ENCODE data around the gene PLA2G6. TPM values are rescaled to one million over a fixed set of nuclear protein-coding genes. Genes with fewer than 3 reads are reported as not detected.
"Not testable (repeated sequence)": the region's sequence is repeated elsewhere in the genome, so short reads cannot be mapped to it uniquely, and the experiment has no call there.

Gene PLA2G6
- total RNA-seq, 1 experiment from 2014 or later = 6.0 TPM

DNA sequence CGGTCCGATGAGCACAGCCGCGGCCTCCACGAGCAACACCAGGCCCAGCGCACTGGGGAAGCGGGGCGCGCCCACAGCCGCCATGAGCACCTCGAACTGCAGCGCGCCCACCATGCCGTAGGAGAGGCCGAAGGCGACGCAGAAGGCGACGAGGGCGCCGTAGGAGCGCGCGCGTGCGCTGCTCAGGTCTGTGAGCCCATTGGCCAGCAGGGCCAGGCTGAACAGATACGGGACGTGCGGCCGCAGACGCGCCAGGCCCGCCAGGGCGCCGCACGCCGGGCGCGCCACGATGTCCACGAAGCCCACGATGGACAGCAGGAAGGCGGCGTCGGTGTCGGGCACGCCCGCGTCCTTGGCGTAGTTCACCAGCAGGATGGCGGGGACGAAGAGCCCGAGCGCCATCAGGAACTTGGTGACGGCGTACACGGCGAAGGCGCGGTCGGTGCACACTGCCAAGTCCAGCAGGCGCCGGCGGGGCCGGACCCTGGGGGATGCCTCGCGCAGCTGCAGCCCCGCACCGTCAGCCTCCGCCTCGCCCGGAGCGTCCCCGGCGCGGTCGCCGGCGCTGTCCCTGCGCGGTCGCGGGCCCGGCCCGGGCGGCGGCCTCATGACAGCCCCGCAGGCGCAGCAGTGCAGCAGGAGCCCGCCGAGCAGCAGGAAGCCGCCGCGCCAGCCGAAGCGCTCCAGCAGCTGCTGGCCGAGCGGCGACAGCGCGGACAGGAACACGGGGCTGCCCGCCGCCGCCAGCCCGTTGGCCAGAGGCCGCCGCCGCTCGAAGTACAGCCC is 100.6 kb downstream of the PLA2G6 start:
- H3K9ac ChIP-seq (ENCODE audit: low read length) = no peak overlapping the region
- H4K20me1 ChIP-seq (ENCODE audit: low read length) = no peaks in the 10 kb centered on the region
- no TSS peak for BruUV-seq (replicated peaks)
- H3K4me2 ChIP-seq (ENCODE audit: low read length) = peak overlapping the region; percentile 59
- H3K9me2 ChIP-seq (replicated peaks; ENCODE audit: low read length) = no peaks in the 10 kb centered on the region
- CTCF ChIA-PET = no interaction called here
- H3K4me3 ChIP-seq (ENCODE audit: low read length) = no peak overlapping the region
- H3K4me1 ChIP-seq (ENCODE audit: insufficient read depth, low read length) = no peaks in the 10 kb centered on the region
- H3F3A ChIP-seq (ENCODE audit: low read length, unreplicated experiment) = no peaks in the 10 kb centered on the region
- intact Hi-C loops (cut with micrococcal nuclease) = no loop called here
- H2AFZ ChIP-seq (ENCODE audit: low read length) = no peak overlapping the region
- H3K79me2 ChIP-seq (ENCODE audit: low read length) = no peaks in the 10 kb centered on the region
- DNase-seq (peak; percentile 35), ATAC-seq (peak; percentile 63)
- H3K27me3 ChIP-seq (ENCODE audit: low read length) = no peaks in the 10 kb centered on the region
- H3K27ac ChIP-seq (ENCODE audit: low read length) = no peak overlapping the region
- H3K9me3 ChIP-seq (ENCODE audit: low read length) = no peaks in the 10 kb centered on the region
- TF ChIP-seq EZH2 (IDR thresholded peaks at IDR 0.05; ENCODE audit: low read length, unreplicated experiment) = no peak
- TF ChIP-seq, protein P1, sequence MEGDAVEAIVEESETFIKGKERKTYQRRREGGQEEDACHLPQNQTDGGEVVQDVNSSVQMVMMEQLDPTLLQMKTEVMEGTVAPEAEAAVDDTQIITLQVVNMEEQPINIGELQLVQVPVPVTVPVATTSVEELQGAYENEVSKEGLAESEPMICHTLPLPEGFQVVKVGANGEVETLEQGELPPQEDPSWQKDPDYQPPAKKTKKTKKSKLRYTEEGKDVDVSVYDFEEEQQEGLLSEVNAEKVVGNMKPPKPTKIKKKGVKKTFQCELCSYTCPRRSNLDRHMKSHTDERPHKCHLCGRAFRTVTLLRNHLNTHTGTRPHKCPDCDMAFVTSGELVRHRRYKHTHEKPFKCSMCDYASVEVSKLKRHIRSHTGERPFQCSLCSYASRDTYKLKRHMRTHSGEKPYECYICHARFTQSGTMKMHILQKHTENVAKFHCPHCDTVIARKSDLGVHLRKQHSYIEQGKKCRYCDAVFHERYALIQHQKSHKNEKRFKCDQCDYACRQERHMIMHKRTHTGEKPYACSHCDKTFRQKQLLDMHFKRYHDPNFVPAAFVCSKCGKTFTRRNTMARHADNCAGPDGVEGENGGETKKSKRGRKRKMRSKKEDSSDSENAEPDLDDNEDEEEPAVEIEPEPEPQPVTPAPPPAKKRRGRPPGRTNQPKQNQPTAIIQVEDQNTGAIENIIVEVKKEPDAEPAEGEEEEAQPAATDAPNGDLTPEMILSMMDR (conservative IDR thresholded peaks at IDR 0.05; ENCODE audit: low read depth, low read length) = no peak
- TF ChIP-seq EZH2phosphoT487 (IDR thresholded peaks at IDR 0.05; ENCODE audit: borderline replicate concordance, low read length) = no peak
- POLR2A ChIA-PET (ENCODE audit: unreplicated experiment) = no interaction called here
- no peaks in the 10 kb centered on the region for H3K36me3 ChIP-seq (ENCODE audit: low read depth, low read length)

DNA sequence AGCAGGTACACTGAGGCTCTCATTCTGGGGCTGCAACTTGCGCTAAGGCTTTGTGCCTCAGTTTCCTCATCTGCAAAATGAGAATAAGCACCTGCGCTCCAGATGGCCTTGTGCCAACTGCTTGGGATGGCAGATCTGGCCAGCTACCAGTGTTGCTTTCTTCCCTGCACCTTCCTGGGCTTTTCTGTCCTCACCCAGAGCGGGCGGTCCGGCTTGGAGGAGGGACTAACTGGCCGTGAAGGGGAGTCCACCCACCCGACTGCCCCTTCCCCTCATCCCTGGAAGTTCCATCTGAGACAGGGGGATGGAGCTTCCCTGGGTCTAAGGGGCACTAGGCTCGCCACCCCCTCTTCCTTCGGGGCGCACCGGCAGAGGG is 101.2 kb downstream of the PLA2G6 start:
- ATAC-seq (no peak), DNase-seq (no peak)
- BruUV-seq (replicated peaks) = no TSS peak
- Histone ChIP-seq H3K79me2 (ENCODE audit: low read length) (no peaks in the 10 kb centered on the region), H3K9me3 (ENCODE audit: low read length) (no peaks in the 10 kb centered on the region), H3K27me3 (ENCODE audit: low read length) (no peaks in the 10 kb centered on the region), H2AFZ (ENCODE audit: low read length) (no peak overlapping the region), H3K4me2 (ENCODE audit: low read length) (no peak overlapping the region), H3K9me2 (replicated peaks; ENCODE audit: low read length) (no peaks in the 10 kb centered on the region), H3K36me3 (ENCODE audit: low read depth, low read length) (no peaks in the 10 kb centered on the region), H3K4me1 (ENCODE audit: insufficient read depth, low read length) (no peaks in the 10 kb centered on the region), H3K4me3 (ENCODE audit: low read length) (no peak overlapping the region), H3F3A (ENCODE audit: low read length, unreplicated experiment) (no peaks in the 10 kb centered on the region), H3K9ac (ENCODE audit: low read length) (no peak overlapping the region), H4K20me1 (ENCODE audit: low read length) (no peaks in the 10 kb centered on the region), H3K27ac (ENCODE audit: low read length) (no peak overlapping the region)
- no peak for TF ChIP-seq EZH2phosphoT487 (IDR thresholded peaks at IDR 0.05; ENCODE audit: borderline replicate concordance, low read length)
- no peak for TF ChIP-seq EZH2 (IDR thresholded peaks at IDR 0.05; ENCODE audit: low read length, unreplicated experiment)
- TF ChIP-seq, protein P1 (conservative IDR thresholded peaks at IDR 0.05; ENCODE audit: low read depth, low read length) = no peak
- intact Hi-C loops (cut with micrococcal nuclease) = no loop called here
- POLR2A ChIA-PET (ENCODE audit: unreplicated experiment) = no interaction called here
- CTCF ChIA-PET = no interaction called here

DNA sequence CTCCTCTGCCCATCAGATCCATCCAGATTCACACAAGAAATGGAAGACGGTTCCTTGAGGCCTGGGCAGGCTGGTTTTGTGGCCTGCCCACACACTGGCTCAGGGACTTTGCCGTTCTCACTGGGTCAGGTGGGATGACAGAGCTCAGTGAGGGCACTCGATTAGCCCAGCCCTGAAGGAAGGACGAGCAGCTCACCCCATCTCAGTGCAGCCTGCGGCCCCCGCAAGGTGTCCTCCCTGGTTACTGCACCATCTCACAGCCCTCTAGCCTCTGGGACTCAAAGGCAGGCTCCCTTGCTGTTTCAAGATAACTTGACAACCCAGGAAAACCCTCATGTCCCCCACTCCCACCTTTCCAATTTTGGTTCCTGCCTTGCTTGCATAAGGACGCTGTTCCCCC is 101.8 kb downstream of the PLA2G6 start:
- Histone ChIP-seq H3F3A (ENCODE audit: low read length, unreplicated experiment) (no peaks in the 10 kb centered on the region), H3K9me2 (replicated peaks; ENCODE audit: low read length) (no peaks in the 10 kb centered on the region), H3K27me3 (ENCODE audit: low read length) (no peaks in the 10 kb centered on the region), H4K20me1 (ENCODE audit: low read length) (no peaks in the 10 kb centered on the region), H3K4me1 (ENCODE audit: insufficient read depth, low read length) (no peaks in the 10 kb centered on the region), H3K9me3 (ENCODE audit: low read length) (no peaks in the 10 kb centered on the region), H3K4me2 (ENCODE audit: low read length) (no peak overlapping the region), H3K27ac (ENCODE audit: low read length) (no peak overlapping the region), H3K4me3 (ENCODE audit: low read length) (no peak overlapping the region), H3K79me2 (ENCODE audit: low read length) (no peaks in the 10 kb centered on the region), H3K36me3 (ENCODE audit: low read depth, low read length) (no peaks in the 10 kb centered on the region), H3K9ac (ENCODE audit: low read length) (no peak overlapping the region), H2AFZ (ENCODE audit: low read length) (no peak overlapping the region)
- POLR2A ChIA-PET (ENCODE audit: unreplicated experiment) = no interaction called here
- intact Hi-C loops (cut with micrococcal nuclease) = no loop called here
- TF ChIP-seq, protein P1 (conservative IDR thresholded peaks at IDR 0.05; ENCODE audit: low read depth, low read length) = no peak
- TF ChIP-seq EZH2 (IDR thresholded peaks at IDR 0.05; ENCODE audit: low read length, unreplicated experiment) = no peak
- TF ChIP-seq EZH2phosphoT487 (IDR thresholded peaks at IDR 0.05; ENCODE audit: borderline replicate concordance, low read length) = no peak
- BruUV-seq (replicated peaks) = no TSS peak
- DNase-seq (no peak), ATAC-seq (no peak)
- CTCF ChIA-PET = no interaction called here

DNA sequence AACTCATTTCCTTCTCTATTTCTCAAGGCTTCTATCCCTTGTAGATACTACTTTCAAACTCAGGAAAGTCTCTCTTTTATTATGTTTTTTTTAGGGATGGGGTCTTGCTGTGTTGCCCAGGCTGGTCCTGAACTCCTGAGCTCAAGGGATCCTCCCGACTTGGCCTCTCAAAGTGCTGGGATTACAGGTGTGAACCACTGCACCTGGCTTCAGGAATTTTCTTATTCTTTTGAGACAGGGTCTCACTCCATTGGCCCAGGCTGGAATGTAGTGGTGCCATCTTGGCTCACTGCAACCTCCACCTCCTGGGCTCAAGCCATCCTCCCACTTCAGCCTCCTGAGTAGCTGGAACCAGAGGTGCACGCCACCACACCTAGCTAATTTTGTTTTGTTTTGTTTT is 102.4 kb downstream of the PLA2G6 start:
- H3K27ac ChIP-seq (ENCODE audit: low read length); H3F3A ChIP-seq (ENCODE audit: low read length, unreplicated experiment); POLR2A ChIA-PET (ENCODE audit: unreplicated experiment); CTCF ChIA-PET; H3K9me3 ChIP-seq (ENCODE audit: low read length); H3K4me3 ChIP-seq (ENCODE audit: low read length); intact Hi-C loops (cut with micrococcal nuclease); H3K79me2 ChIP-seq (ENCODE audit: low read length); H3K9ac ChIP-seq (ENCODE audit: low read length); DNase-seq; H3K27me3 ChIP-seq (ENCODE audit: low read length); H3K4me1 ChIP-seq (ENCODE audit: insufficient read depth, low read length); H4K20me1 ChIP-seq (ENCODE audit: low read length); ATAC-seq; H3K9me2 ChIP-seq (replicated peaks; ENCODE audit: low read length); H3K36me3 ChIP-seq (ENCODE audit: low read depth, low read length); BruUV-seq (replicated peaks); H2AFZ ChIP-seq (ENCODE audit: low read length); H3K4me2 ChIP-seq (ENCODE audit: low read length): not testable (repeated sequence)

Measured in PC-3 (cell line).